Nephron (organoid): ENCODE data around the gene ME3.

Experiments used
- H3K27ac Mint-ChIP-seq, 3 experiments: 2 replicates each; pipeline ENCODE4 v1.8.0; 2020; ENCODE audit warnings: mixed read lengths in 3 of 3, mild to moderate bottlenecking in 2 of 3, moderate library complexity in 1 of 3
- H3K27me3 Mint-ChIP-seq: 2 replicates; pipeline ENCODE4 v1.8.0; 2021; ENCODE audit warnings: low read depth, mild to moderate bottlenecking, moderate library complexity, mixed read lengths
- H3K36me3 Mint-ChIP-seq: 2 replicates; pipeline ENCODE4 v1.8.0; 2020; ENCODE audit warnings: low read depth, mixed read lengths
- H3K4me1 Mint-ChIP-seq: 2 replicates; pipeline ENCODE4 v1.8.0; 2020; ENCODE audit warnings: mixed read lengths
- H3K4me3 Mint-ChIP-seq, 3 experiments: 2 replicates each; pipeline ENCODE4 v1.8.0; 2020; ENCODE audit warnings: mild to moderate bottlenecking in 3 of 3, mixed read lengths in 3 of 3, moderate library complexity in 2 of 3
- H3K9me3 Mint-ChIP-seq: 2 replicates; pipeline ENCODE4 v1.8.0; 2020; ENCODE audit warnings: mixed read lengths
- CTCF ChIP-seq, 3 experiments: fragments of 200-600 bp; sonication (generic); IDR thresholded peaks; one replicate each; pipeline ENCODE4 v1.5.0; 2021; ENCODE audit warnings: antibody characterized with exemption in 3 of 3; ENCODE audit not compliant: unreplicated experiment in 3 of 3

Gene ME3

GRCh38 chr11:86415026-86415425 lies 257.4 kb downstream of the ME3 start:
- Mint-ChIP-seq H3K4me3 (no peak overlapping the region), H3K27me3 (peaks cover 4% of the 10 kb centered on the region), H3K36me3 (no peaks in the 10 kb centered on the region), H3K9me3 (no peaks in the 10 kb centered on the region), H3K4me1 (no peaks in the 10 kb centered on the region), H3K27ac (no peak overlapping the region)
- no peak for TF ChIP-seq CTCF (IDR thresholded peaks at IDR 0.05; ENCODE audit: unreplicated experiment in 3 of 3)

- no peaks in the 10 kb centered on the region for H3K36me3 Mint-ChIP-seq
- H3K9me3 Mint-ChIP-seq, result no peaks in the 10 kb centered on the region
- H3K27me3 Mint-ChIP-seq, result peaks cover 4% of the 10 kb centered on the region
- no peak overlapping the region for H3K4me3 Mint-ChIP-seq
- no peak for TF ChIP-seq CTCF (IDR thresholded peaks at IDR 0.05; ENCODE audit: unreplicated experiment in 3 of 3)
- H3K4me1 Mint-ChIP-seq, result no peaks in the 10 kb centered on the region
- no peak overlapping the region for H3K27ac Mint-ChIP-seq
Measured at GRCh38 chr11:86414032-86414431, 258.4 kb downstream of the ME3 start.

- H3K9me3 Mint-ChIP-seq, result no peaks in the 10 kb centered on the region
- peak; percentile 14 to 34 (median 24) for TF ChIP-seq CTCF (IDR thresholded peaks at IDR 0.05; ENCODE audit: unreplicated experiment in 3 of 3)
- H3K27ac Mint-ChIP-seq, result no peak overlapping the region
- no peak overlapping the region for H3K4me3 Mint-ChIP-seq
- H3K4me1 Mint-ChIP-seq, result no peaks in the 10 kb centered on the region
- no peaks in the 10 kb centered on the region for H3K36me3 Mint-ChIP-seq
- peaks cover 4% of the 10 kb centered on the region for H3K27me3 Mint-ChIP-seq
Measured at GRCh38 chr11:86408845-86409244, 263.6 kb downstream of the ME3 start.

GRCh38 chr11:86403458-86403857 lies 269.0 kb downstream of the ME3 start:
- no peak for TF ChIP-seq CTCF (IDR thresholded peaks at IDR 0.05; ENCODE audit: unreplicated experiment in 3 of 3)
- Mint-ChIP-seq H3K4me1 (no peaks in the 10 kb centered on the region), H3K4me3 (no peak overlapping the region), H3K9me3 (no peaks in the 10 kb centered on the region), H3K36me3 (no peaks in the 10 kb centered on the region), H3K27ac (no peak overlapping the region), H3K27me3 (no peaks in the 10 kb centered on the region)

GRCh38 chr11:86398106-86398505 lies 274.3 kb downstream of the ME3 start:
- no peaks in the 10 kb centered on the region for H3K9me3 Mint-ChIP-seq
- no peak overlapping the region for H3K4me3 Mint-ChIP-seq
- no peaks in the 10 kb centered on the region for H3K27me3 Mint-ChIP-seq
- H3K27ac Mint-ChIP-seq, result no peak overlapping the region
- TF ChIP-seq CTCF (IDR thresholded peaks at IDR 0.05; ENCODE audit: unreplicated experiment in 3 of 3), result no peak
- no peaks in the 10 kb centered on the region for H3K36me3 Mint-ChIP-seq
- H3K4me1 Mint-ChIP-seq, result no peaks in the 10 kb centered on the region

- Mint-ChIP-seq H3K4me3 (no peak overlapping the region), H3K4me1 (no peaks in the 10 kb centered on the region), H3K36me3 (no peaks in the 10 kb centered on the region)
Measured at GRCh38 chr11:86397351-86397750, 275.1 kb downstream of the ME3 start.

More at GRCh38 chr11:86397351-86397750, 275.1 kb downstream of the ME3 start:
- Mint-ChIP-seq H3K27ac (no peak overlapping the region), H3K9me3 (no peaks in the 10 kb centered on the region), H3K27me3 (no peaks in the 10 kb centered on the region)
- TF ChIP-seq CTCF (IDR thresholded peaks at IDR 0.05; ENCODE audit: unreplicated experiment in 3 of 3), result no peak
